Kidney capillary endothelial cell (primary cell): Measurements from ENCODE around the gene IL34.

Experiments
- DNase-seq: peaks from one replicate; pipeline ENCODE4 v3.0.0-alpha.2; 2018; ENCODE audit warnings: low spot score

IL34 gene

DNA sequence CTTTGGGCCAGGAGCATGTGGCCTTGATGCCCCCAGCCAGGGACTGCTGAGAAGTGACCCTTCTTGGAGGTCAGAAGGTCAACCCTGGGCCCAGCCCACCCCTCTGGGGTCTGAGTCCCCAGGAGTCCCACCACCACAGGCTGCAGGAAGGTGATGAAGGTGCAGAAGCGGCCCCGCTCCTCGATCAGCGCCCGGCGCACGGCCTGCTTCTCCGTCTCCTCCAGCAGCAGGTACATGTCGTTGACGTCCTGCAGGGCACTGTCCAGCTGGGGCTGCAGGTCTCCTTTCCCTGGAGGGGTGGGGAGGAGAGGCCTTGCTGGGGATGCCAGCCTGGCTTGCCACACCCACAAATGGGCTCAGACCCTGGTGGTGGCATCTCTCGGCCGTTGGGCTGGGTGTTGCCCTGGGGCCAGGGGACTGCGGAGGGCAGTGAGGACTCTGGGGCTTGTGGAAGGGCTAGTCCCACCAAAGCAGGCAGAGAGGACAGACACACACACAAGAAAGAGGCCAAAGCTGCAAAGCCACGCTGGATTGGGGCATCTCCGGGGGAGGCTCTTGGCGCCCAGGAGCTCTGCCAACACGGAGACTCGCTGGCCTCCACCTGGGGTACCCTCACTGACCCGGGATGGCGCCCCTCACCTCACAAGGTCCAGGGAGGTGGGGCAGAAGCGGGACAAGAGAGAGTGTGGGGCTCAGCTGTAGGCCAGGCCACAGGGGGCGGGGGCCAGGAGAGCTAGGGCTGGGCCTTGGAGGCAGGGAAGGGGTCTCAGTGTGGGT, 31.9 kb downstream of the IL34 start:
- no peak for DNase-seq

- no peak for DNase-seq
These were observed 32.7 kb downstream of the IL34 start for GRCh38 chr16:70678898-70679670.

- no peak for DNase-seq
These were observed 33.5 kb downstream of the IL34 start for GRCh38 chr16:70679671-70680494.

- DNase-seq = no peak
These were observed 34.4 kb downstream of the IL34 start for GRCh38 chr16:70680495-70681381.

DNA sequence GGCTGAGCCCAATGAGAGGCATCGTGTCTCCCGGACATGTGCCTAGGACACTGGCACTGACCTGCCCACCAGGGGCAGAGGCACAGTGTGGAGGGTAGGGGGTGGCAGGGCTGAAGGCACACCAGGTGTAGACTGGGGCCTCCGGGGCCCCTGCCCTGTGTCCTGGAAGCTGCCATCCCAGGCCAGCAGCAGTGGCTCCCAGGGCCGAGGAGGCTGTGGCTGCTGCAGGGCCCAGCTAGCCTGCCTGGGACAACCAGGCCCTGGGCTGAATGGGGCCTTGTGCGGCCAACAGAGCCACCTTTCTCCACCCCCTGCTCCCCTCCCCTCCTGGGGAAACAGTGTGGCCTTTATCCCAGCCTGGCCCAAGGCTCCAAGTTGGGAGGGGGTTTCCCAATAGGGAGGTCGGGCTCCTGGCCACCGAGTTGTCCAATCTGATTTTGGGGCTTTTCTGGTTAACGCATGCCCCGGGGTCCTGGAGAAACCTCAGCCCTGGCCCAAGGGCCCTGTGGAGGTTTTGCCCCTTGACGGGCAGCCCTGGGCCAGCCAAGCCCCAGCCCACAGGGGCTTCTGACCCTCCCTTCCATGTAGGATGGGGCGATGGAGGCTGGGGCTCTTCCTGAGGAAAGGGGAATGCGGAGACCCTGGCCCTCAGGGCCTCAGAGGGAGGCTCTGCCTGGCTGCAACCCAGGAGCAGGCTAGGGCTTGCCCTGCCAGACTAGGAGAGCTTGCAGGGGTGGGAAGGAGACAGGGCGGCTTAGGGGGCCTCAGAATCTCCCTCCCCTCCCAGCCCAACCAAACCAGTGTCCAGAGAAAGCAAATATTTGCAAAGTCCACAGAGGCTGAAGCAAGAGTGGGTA, 35.3 kb downstream of the IL34 start:
- DNase-seq = no peak

DNA sequence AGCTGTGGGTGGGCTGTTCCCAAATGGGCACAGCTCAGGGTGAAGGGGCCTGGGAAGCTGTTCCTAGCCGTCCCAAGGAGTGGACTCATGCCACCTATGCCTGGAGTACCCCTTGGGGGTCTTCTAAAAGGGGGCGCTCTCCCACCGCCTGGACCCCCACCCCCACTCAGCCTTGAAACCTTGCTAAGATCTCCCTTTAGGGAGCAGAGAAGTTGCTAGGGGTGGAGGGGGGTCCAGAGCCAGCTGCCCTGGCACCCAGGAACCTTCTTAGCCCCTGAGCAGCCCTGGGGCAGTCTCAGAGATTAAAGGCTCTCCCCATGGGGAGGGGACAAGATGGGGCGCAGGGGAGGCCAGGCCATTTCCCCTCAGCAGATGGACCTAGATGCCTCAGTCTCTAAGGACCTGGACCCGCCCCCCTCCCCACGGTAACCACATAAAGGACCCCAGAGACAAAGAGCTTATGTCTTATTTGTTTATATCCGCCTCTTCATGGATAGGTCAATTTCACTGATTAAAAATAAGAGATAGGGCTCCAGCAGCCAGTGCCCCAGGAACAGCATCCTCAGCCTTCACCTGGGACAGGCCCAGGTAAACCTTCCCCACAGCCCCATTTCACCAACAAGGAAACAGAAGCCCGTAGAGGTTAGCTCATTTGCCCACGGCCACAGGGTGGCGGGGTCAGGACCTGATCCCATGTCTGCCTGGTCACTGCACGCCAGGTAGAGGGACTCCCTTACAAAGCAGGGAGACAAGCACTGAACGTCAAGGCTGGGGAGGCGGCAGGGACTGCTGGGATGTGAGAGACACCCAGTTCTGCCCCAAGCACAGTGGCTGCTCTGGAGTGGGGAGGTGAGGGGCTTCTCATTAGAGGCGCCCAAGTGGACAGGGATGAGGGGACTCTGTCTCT, 36.1 kb downstream of the IL34 start:
- no peak for DNase-seq

DNA sequence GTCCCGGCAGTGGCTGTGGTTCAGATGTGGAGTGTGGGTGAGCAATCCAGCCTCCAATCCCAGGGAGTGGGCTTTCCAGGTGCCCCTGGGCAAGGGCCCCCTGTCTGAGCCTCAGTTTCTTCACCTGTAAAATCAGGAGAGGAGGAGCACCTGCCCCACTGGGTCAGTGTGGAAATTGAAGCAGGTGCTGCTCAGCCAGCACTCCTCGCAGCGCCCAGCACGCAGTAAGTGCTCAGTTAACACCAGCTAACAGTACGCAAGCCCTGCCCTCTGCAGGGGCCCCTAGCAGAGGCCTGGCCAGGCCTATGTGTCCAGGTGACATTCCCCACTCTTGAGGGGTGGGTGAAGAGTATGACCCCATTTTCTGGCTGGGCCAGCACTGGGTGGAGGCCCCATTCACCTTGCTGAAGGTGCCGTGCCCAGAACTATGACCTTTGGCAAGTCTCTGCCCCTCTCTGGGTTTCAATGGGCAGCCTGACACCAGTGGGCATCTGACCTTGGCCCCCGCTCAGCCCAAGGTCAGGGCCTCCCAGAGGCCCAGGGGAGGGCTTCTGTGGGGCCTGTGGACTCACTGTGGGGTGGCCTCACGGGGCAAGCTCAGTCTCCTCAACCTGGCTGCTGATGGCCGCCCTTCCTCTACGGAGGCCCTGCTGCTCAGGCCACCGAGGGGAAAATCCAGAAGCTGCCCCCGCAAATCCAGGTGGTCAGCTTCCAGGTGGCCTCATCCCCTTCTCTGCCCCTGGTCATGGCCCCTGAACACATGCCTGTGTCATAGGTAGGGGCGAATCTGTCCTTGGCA, 37.0 kb downstream of the IL34 start:
- DNase-seq = no peak

- no peak for DNase-seq
These were observed 38.0 kb downstream of the IL34 start for GRCh38 chr16:70684146-70685060.

DNA sequence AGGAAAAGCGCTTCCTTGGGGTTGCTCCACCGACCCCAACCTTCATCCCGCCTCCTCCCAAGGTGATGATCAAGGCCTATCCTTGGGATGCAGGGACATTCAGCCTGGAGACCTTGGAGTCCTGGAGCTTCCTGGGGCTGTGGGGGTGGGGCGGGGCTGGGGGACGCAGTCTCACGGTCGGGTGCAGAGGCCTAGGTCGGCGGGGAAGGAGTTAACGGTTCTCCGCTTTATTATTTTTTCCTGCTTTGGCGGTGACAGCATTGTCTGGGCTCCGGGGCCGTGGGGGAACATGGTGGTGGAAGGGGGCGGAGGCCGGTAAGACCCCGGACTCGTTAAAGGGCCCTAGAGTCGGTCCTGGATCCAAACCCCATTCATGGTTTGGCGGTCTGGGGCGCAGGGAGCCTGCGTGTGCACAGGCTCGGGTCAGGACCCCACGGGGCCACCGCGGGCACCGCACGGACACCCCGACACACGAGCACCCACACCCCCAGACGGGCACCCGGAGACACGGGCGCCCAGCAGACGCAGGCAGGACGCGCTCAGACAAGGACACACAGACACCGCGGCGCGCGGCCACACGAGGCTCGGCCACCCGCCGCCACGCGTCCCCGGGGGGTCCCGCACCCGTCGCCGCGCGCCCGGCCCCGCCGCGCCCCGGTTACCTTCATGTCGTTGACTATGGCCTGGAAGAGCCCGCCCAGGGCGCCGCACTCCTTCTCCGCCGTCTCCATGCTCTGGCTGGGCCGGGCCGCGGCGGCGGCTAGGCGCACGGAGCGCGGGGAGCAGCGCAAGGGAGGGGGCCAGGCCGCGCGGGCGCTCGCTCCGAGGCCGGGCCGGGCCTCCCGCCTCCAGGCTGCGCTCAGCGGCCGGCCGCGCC, 38.9 kb downstream of the IL34 start:
- DNase-seq = no peak

GRCh38 chr16:70685938-70686375, 39.6 kb downstream of the IL34 start, which contains the start of gene MTSS2:
Gene MTSS2 (minus strand): TSS chr16:70686053. CDS start chr16:70685791, 262 bp downstream.
- DNase-seq = no peak

DNA sequence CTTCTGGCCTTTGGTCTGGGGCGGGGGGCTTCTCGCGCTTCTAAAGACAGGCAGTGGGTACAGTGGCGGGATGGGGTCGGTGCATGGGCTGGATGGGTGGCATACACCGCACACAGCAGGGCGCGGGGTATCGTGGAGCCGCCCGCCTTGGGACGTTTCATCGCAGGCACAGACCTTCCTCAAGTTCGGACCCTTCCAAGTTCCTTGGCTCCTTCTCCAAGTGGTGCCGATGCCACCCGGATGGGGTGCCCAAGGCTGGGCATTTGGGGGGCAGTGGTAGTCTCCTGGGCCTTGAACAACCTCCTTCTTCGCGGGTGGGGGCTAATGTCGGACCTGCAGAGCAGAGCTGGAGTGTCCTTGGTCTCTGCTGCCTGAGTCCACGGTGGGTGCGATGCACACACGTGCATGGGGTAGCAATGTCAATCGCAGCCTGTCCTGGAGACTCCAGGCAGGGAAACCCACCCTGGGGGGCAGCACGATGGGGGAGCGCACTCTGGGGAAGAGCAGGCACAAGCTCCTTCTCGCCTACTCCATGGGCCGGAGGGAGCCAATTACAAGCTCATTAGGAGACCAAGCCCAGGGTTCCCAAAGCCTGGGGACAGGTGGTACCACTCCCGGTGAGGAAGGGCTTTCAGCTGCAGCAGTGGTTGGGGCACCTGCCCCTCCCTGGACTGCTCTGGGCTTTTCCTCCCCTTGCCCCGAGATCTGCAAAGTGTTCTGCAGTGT, 40.2 kb downstream of the IL34 start:
- DNase-seq = no peak

- no peak for DNase-seq
These were observed 40.7 kb downstream of the IL34 start for GRCh38 chr16:70687102-70687511.

DNA sequence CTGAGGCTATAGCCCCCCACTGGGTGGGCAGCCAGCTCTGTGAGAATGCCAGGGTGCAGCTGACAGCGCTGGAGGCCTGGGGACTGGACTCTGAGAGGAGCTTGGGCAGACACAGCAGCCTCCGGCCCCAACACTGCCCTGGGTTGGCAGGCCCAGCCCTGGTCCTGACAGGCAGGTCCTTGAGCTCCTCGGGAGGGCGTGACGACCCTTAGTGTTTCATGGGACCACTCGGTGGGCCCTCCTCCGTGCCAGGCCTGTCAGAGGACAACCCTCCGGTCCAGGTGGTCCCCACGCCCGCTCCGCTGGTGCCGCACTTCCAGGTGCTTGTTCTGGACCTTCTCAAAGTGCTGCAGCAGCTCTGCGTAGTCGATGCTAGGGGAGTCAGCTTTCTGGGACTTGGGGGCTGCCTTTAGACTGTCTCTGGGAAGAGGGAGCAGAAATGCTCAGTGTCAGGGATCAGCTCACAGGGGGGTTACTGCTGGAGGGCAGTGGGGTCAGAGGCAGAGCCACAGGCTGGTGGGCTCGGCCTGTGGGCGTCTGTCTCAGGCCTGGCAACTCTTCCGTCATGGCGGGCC, 41.4 kb downstream of the IL34 start:
- DNase-seq = no peak

GRCh38 chr16:70688246-70688742, 41.9 kb downstream of the IL34 start:
- peak; percentile 57 for DNase-seq
